KBM-7 (cell line): ENCODE results near the gene RITA1.
"Not testable (repeated sequence)": the region's sequence is repeated elsewhere in the genome, so short reads cannot be mapped to it uniquely, and the experiment has no call there.

Experiments
- DNase-seq: peaks from one replicate; pipeline ENCODE4 v3.0.0-alpha.2; 2015
- in situ Hi-C: fragments of 300-500 bp; cut with MboI; formaldehyde crosslinking; loops from 2 replicates; pipeline ENCODE4 v1.14.3; 2020; ENCODE audit warnings: low sequenced_read_pairs, low pct_unique_long_range_greater_than_20kb, mixed read lengths

The RITA1 gene

DNA sequence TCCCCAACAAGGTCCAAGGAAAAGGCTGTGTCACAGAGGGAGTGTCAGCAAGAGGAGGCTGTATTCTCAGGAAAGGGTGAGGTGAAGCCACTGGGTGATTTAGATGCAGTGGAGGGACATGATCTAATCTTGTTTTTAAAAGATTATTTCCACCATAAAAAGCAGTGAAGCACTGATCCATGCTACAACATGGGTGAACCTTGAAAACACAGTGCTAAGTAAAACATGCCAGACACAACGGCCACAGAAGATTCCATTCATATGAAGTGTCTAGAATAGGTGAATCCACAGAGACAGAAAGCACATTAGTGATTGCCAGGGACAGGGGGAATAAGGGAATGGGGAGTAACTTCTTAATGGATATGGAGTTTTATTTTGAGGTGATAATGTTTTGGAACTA, 12.8 kb downstream of the RITA1 start:
- no peak for DNase-seq
- in situ Hi-C loops: no loop called here

DNA sequence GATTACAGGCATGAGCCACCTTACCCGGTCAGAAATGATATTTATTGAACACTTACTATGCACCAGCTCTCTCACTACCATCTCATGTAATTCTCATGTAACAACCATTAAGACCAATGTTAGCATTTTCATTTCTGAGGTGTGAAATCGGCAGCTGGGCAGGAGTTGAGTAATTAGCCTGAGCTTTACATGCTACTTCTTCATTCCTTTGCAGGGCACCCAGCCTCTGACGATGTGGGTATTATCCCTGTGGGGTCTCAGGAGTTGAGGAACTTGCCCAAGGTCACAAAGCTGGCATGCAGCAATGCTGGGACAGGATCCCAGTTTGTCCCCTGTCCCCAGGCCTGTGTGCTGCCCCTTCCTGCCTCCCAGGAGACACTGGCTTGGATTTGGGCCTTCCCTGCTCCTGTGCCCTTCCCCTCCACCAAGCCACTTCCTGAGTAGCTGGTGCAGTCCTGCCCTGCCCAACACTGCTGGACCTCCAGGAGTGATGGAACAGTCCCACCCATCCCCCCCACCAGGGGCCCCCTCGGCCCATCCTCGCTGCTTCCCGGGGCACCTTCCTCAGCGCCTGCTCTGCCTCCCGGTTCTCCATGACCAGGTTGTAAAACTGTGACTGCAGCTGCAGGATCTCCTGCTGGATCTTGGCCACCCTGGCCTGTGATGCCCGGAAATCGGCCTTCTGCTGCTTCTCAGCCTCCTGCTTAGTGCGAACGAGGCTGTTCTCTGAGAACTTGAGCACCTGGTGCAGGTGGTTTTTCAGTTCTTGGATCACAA, 14.7 kb downstream of the RITA1 start:
- in situ Hi-C loops: no loop called here
- no peak for DNase-seq

DNA sequence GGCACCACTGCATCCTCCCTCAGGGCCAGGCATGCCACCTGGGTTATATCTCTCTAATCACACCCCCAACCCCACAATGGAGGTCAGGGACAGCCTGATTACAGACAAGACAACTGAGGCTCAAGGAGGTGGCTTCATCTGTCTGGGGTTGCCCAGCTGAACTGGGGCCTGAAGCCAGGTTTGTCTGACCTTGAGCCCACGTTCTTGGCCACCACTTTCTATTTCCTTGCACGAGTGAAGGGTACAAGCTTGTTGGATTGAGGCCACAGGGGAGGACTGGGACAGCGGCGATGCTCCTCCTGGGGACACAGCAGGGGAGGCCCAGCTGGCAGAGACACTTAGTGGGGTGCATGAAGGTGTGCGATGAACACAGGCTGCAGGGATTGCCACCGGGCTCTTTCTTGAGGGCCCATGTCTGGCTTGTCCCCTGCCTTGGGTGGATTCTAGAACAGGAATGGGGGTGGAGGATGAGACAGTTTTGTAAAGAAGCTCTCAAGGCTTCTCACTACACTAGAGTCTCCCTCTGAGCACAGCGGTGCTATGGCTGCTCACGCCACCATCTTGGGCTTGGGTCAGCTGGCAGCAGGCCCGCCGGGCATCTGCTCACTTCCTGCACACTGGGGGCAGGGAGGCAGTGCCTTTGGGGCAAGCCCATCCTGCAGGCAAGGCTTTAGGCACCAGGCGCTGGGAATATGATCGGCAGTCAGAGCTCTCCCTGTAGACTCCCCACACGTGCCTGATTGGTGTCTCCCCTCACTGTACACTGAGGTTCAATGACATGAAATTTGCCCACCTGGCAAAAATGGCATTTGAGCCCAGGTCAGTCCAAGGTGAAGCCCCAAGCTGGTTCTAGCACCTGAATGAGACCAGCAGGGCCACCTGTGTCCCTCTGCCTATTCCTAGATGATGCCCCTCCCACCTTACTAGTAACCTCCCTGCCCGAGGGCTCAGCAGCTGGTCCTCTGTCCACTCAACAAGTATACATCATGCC, 16.0 kb downstream of the RITA1 start:
- in situ Hi-C loops: no loop called here
- DNase-seq: no peak

DNA sequence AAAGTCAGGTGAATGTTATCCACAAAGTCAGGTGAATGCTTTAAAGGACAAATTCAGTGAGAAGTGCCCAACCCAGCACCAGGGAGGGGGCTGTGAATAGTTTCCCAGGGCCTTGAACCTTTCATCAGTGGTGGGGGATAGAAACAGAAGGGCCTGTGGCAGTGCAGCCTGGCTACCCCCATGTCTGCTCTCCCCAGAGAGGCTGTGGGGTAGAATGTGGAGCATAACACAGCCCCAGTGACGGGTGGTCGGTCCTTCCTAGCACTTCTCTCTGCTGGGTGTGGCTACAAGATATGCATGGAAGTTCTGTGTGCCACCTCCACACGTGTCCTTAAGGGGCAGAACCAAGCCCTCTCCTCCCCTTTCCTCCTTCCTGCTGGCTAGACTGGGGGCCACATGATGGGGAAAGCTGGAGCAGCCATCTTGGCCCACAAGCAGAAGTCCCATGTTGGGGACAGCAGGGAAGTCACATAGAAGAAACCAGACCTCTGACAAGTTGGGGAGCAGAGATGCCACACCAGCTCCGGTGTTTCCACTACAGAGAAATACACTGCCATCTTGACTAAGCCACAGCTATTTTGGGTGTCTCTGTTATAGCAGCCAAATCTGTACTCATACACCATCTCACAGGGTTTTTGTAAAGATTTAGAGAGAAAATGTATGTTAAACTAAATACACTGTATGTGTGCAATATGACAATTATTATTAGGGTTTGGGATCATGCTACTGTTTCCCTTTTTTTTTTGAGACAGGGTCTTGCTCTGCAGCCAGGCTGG, 17.0 kb downstream of the RITA1 start:
- in situ Hi-C loops: no loop called here
- DNase-seq: no peak

DNA sequence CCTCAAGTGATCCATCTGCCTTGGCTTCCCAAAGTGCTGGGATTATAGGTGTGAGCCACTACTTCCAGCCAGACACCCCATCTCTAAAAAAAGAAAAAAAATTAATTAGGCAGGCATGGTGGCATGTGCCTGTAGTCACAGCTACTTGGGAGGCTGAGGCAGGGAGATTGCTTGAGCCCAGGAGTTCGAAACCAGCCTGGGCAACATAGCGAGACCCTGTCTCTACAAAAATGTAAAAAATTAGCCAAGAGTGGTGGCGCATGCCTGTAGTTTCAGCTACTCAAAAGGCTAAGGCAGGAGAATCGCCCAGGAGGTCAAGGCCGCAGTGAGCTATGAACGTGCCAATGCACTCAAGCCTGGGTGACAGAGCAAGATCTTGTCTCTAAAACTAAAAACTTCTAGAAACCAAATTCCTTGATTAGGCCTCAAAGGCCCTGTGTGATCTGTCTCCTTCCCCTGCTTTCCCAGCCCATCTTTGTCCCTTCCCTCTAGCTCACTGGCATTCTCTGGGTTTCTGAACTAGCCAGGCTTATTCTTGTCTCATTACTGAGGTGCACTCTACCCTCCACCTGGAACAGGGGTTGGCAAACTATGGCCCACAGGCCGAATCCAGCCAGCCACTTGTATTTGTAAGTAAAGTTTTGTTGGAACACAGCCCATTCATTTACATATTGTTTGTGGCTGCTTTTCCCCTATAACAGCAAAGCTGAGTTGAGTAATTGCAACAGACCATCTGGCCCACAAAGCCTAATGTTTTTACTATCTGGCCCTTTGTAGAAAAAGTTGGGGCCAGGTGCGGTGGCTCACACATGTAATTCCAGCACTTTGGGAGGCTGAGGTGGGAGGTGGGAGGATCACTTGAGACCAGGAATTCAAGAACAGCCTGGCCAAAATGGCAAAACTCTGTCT, 18.6 kb downstream of the RITA1 start:
- DNase-seq: no peak
- in situ Hi-C loops: no loop called here

DNA sequence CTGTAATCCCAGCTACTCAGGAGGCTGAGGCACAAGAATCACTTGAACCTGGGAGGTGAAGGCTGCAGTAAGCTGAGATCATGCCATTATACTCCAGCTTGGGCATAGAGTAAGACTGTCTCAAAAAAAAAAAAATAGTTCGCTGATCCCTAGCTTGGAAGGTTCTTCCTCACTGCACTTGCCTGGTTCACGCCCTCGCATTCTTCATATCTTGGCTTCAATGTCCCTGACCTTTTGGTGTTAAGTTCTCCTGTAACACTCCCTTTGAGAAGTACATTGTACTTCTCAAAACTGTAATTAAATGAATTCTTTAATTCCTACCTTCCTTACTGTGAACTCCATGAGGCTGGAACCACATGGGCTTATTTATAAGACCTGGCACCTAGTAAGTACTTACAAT, 19.3 kb downstream of the RITA1 start:
- in situ Hi-C loops: no loop called here
- no peak for DNase-seq

DNA sequence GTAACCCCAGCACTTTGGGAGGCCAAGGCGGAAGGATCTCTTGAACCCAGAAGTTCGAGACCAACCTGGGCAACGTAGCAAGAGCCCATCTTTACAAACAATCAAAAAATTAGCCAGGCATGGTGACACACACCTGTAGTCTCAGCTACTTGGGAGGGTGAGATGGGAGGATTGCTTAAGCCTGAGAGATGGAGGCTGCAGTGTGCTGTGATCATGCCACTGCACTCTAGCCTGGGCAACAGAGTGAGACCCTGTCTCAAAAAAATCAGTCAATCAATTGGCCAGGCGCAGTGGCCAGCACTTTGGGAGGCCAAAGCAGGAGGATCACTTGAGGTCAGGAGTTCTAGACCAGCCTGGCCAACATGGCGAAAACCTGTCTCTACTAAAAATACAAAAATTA, 21.3 kb downstream of the RITA1 start:
- in situ Hi-C loops: not testable (repeated sequence)

DNA sequence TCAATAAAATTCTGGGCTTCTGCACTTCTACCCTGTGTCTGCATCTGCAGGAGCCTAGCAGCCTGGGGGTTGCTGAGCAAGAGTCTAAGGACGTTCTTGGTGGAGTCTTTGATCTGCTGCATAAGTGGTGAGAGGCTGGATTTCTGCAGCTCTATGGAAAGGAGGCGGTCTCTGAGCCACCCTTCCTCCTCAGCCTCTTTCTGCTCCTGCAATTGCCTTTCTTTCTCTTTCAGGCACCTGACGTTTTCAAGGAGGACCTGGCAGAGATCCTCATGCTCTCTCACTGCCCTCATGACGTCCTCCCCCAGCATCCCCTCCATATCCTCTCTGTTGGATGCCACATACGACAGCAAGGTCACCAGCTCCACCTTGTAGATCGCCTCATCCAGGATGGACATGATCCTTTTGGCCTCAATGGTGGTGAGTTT, 22.1 kb downstream of the RITA1 start:
- in situ Hi-C loops: no loop called here
- peak; percentile 64 for DNase-seq

More for the DNA sequence above, 21.3 kb downstream of the RITA1 start:
- not testable (repeated sequence) for DNase-seq

DNA sequence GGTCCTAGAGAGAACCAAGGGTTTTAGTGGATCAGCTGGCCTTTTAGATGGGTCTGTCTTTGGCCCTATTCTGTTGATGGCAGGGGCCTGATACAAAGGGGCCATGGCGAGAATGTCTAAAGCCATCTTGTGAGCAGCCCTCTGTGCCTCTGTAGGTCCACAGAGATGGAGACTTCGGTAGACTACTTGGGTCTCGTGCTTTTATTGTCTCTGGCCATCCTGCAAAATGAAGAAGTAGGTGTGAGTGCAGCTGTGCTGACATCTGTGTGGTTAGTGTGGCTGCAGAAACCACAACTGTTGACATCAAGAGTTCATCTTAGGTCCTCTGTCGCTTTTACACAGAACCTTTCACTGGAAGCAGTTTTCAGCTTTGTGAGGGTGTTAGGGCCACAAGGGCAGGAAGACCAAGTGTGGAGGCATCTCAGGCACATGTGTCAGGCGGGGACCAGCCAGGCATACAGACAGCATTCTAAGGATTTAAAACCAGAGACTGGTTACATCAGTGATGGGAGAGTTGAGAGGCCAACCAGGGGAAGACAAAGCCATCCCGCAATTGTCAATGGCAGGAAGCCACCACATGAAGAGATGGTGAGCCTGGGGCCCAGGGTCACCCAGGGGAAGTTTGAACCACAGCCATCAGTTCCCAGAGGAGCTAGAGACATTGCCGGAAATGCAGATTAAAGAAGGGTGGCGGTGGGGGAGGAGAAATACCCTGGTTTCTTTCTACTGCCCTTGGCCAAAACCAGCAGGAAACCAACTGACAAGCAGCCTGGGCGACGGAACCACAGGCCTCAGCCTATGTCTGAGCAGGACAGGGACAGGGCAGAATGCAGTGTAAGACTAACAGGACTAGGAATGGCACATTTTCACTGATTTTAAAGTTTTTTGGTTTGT, 22.8 kb downstream of the RITA1 start:
- peak; percentile 98 for DNase-seq
- in situ Hi-C loops: no loop called here

DNA sequence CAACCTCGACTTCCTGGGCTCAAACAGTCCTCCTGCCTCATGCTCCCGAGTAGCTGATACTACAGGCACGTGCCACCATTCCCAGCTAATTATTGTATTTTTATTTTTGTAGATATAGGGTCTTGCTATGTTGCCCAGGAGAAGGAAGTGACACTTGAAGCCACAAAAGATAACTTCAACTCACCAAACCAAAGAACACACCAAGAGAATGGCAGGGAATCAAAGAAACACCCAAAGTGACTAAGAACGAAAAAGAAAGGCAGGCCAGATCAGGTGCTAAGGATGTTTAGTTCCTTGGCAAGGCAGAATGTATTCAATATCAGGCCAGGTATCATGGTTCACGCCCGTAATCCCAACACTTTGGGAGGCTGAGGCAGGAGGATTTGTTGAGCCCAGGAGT, 25.6 kb downstream of the RITA1 start:
- in situ Hi-C loops: no loop called here
- DNase-seq: no peak

DNA sequence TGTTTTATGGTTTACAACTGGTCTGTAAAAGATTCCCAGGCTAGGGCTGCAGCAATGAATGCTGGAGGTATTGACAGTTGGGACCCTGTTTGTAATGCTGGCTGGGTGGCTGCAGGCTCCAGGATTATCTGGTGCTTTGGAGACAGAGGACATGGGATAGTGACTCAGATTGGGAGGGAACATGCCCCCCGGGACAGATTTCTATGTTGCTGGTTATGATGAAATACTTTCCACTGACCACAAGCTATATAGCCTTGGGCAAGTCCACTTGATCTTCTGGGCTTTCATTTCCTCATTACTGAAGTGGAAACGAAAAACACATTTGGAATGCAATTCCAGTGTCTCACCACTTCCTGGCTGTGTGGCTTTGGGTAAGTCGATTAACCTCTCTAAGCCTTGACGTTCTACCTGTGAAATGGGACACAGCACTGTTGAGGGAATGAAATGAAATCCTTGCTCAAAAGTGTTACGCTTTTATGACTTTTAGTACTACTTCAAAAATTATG, 29.4 kb downstream of the RITA1 start:
- in situ Hi-C loops: no loop called here
- DNase-seq: peak; percentile 73

DNA sequence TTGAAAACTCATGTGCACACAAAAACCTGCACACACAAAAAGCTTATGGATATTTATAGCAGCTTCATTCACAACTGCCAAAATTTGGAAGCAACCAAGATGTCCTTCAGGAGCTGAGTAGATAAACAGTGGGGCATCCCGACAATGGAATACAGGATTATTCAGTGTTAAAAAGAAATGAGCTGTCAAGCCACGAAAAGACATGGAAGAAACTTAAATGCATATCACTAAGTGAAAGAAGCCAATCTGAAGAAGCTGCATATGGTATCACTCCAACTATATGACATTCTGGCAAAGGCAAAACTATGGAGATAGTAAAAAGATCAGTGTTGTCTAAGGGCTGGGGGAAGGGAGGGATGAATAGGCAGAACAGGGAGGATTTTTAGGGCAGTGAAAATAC, 30.5 kb downstream of the RITA1 start:
- no peak for DNase-seq
- in situ Hi-C loops: no loop called here

DNA sequence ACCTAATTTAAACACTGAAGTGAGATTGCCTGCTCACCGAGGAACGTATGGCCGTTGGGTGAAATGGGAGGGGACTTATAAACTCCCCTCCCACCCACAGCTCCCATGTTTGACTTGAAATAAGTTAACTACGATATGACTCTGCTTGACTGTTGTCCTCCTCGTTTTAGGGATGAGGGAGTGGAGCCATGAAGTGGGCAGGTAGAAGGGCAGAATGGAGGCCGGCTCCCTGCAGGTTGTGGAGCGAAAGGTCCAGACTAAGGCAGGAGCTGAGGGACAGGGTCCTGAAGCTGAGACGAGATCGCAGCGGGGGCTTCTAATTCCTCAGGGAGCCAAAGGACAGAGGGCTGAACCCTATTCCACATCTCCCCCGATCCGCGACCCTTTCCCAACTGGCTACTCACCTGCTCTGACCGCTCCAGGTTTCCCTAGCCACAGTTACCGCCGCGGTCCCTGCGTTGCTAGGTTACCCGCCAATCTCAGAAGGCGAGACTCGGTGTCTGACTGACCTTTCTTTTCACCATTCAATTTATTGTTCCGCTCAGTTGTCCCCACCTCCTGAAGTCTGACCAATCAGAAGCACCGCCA, 35.2 kb downstream of the RITA1 start:
- DNase-seq: no peak
- in situ Hi-C loops: no loop called here

DNA sequence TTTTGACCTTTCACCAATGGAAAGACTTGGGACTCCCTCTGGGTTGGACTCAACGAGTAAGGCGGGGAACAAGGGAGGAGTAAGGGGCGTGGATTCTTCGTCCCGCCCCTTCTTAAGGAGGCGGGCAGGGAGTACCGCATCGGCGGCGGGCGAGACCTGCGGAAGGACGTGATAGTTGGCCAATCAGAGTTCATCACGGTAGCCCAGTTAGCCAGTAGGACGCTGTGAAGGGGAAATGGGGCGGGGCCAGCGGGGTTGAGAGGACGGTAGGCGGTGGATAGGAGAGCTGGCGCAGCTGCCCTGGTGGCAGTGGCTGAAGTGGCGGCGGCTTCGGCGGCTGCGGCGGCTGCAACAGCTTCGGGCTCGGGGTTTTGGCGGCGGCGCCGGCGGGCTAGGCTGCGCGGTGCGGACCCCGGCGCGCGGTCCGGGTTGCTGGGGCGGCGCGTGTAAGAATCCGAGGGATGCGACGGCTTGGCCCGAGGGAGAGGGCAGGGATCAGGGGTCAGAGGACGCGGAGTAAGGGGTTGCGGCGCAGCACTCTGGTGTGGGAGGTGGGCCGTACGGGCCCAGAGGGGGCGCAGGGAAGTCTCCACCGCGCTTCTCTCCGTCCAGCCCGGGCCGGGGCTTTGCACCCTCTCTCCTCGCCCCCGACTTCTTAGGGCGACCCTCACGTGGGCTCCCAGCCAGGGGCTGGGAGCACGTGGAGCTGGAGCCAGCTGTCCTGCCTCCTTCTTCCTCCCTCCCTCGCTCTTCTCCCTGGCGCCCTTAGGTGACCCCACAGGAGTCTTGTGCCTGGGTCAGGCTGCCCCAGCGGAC, 35.9 kb downstream of the RITA1 start, which contains the start of gene TPCN1:
TSS of gene TPCN1 (plus strand) at position 284 of the 816 bp plus-strand sequence. CDS start 5,389 bp downstream, outside the sequence.
- peak; percentile 100 for DNase-seq
- in situ Hi-C loops: no loop called here

DNA sequence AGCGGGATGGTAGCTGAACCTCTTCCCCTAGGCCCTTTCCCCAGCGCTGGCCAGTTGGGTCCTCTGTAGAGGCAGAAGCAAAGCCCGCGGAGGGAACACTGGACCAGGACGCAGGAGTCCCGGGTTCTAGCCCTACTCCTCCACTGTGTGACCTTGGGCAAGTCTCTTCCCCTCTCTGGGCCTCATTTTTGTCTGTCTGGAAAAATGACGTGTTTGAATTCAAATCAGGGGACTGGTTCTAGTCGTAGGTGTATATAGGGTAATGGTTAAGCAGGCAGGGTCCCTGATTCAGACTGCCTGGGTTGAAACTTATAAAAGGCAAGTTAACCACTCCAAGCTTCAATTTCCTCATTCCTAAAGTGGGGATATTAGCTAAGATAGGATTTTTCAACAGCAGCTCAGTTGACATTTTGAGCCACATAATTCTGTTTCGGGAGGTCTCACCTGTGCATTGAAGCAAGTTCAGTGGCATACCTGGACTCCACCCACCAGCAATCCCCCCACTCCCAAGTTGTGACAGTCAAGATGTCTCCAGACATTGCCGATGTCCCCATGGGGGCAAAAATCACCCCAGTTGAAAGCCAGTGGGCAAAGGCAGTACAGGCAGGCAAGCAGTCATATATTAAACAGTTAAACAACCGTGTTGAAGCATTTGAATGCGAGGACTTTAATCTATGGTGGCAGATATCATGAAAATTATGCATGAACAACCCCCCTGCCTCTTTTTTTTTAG, 36.6 kb downstream of the RITA1 start:
- in situ Hi-C loops: no loop called here
- no peak for DNase-seq
